Panc1 (cell line): ENCODE results near the gene ZNF730. TPM values are rescaled to one million over a fixed set of nuclear protein-coding genes. Genes with fewer than 3 reads are reported as not detected.

Experiments used
- ATAC-seq: fragments of 200-7000 bp; cut with Tn5 transposase; 2 replicates; pipeline ENCODE4 v1.9.1; 2020; ENCODE audit warnings: mild to moderate bottlenecking, moderate library complexity
- BruUV-seq: library from RNA; stranded (reverse); fragments of 400-500 nt; replicated peaks from 2 replicates; lab custom pipeline; 2021; lab: Mats Ljungman, UMichigan
- CTCF ChIA-PET: fragments of 300-600 bp; sonication (Branson Sonifier 250); formaldehyde crosslinking; loops from one replicate; lab custom pipeline; 2022; ENCODE audit warnings: antibody characterized with exemption; lab: Charles Lee
- POLR2A ChIA-PET: fragments of 300-600 bp; sonication (Branson Sonifier 250); formaldehyde crosslinking; loops from one replicate; lab custom pipeline; 2022; ENCODE audit warnings: antibody characterized with exemption; lab: Charles Lee
- DNase-seq: peaks from one replicate; pipeline ENCODE4 v3.0.0-alpha.2; 2010; ENCODE audit warnings: low read depth, low spot score
- H3K27ac ChIP-seq: 2 replicates; pipeline ENCODE4 v1.5.1; 2011; ENCODE audit warnings: mild to moderate bottlenecking, low read length, inconsistent platforms
- H3K27me3 ChIP-seq: fragments of 200-500 bp; sonication (Bioruptor generic); 2 replicates; pipeline ENCODE4 v1.6.0; 2014; ENCODE audit warnings: low read length, inconsistent platforms; ENCODE audit not compliant: control insufficient read depth, insufficient read depth
- H3K36me3 ChIP-seq: fragments of 200-500 bp; sonication (Bioruptor generic); 2 replicates; pipeline ENCODE4 v1.5.1; 2014; ENCODE audit warnings: inconsistent platforms, mild to moderate bottlenecking, low read length, moderate library complexity; ENCODE audit not compliant: control insufficient read depth, insufficient read depth
- H3K4me1 ChIP-seq: 2 replicates; pipeline ENCODE4 v1.5.1; 2011; ENCODE audit warnings: inconsistent platforms, mild to moderate bottlenecking, low read length, moderate library complexity; ENCODE audit not compliant: control insufficient read depth, insufficient read depth
- H3K4me3 ChIP-seq, 2 experiments: 2 replicates each; pipeline ENCODE4 v1.5.1; 2011 to 2012; ENCODE audit warnings: low read depth in 2 of 2, low read length in 2 of 2, mild to moderate bottlenecking in 2 of 2, inconsistent platforms in 1 of 2, moderate library complexity in 1 of 2
- H3K9me3 ChIP-seq: fragments of 200-500 bp; sonication (Bioruptor generic); 2 replicates; pipeline ENCODE4 v1.5.1; 2014; ENCODE audit warnings: low read depth, mild to moderate bottlenecking, inconsistent platforms, low read length, moderate library complexity; ENCODE audit not compliant: control insufficient read depth, insufficient read depth
- CTCF ChIP-seq: fragments of 450-650 bp; IDR thresholded peaks from 2 replicates; pipeline ENCODE4 v1.5.1; 2017; ENCODE audit warnings: mild to moderate bottlenecking
- POLR2AphosphoS5 ChIP-seq: IDR thresholded peaks from 2 replicates; pipeline ENCODE4 v1.6.1; 2012; ENCODE audit warnings: mild to moderate bottlenecking, low read depth, low read length, moderate library complexity
- SIN3A ChIP-seq: IDR thresholded peaks from 2 replicates; pipeline ENCODE4 v1.6.1; 2012; ENCODE audit warnings: low read depth, mild to moderate bottlenecking, low read length, moderate library complexity, borderline replicate concordance; ENCODE audit not compliant: insufficient read depth
- TCF7L2 ChIP-seq: IDR thresholded peaks from 2 replicates; pipeline ENCODE4 v1.6.1; 2011; ENCODE audit warnings: mild to moderate bottlenecking, low read depth, low read length, inconsistent platforms
- in situ Hi-C: cut with HindIII; loops from 2 replicates; pipeline ENCODE4 v1.10.0; 2016; ENCODE audit warnings: low sequenced_read_pairs, low pct_unique_long_range_greater_than_20kb
- intact Hi-C: fragments of 100-400 bp; cut with micrococcal nuclease; formaldehyde crosslinking; loops from one replicate; pipeline ENCODE4 v1.10.0; 2022; ENCODE audit not compliant: unreplicated experiment
- total RNA-seq: library from RNA; stranded (reverse); gene quantifications from one replicate; pipeline ENCODE4 v1.2.1, GENCODE V29; 2021; ENCODE audit not compliant: unreplicated experiment
- TF ChIP-seq, protein P1 (sequence below), 2 experiments: IDR thresholded peaks; 2 replicates each; pipeline ENCODE4 v1.6.1; 2011 to 2012; ENCODE audit warnings: low read depth in 2 of 2, control low read depth in 1 of 2, low read length in 1 of 2, mild to moderate bottlenecking in 1 of 2, moderate library complexity in 1 of 2; ENCODE audit not compliant: insufficient read depth in 1 of 2

Gene ZNF730
- total RNA-seq, 1 experiment from 2014 or later, result 0.08 TPM

DNA sequence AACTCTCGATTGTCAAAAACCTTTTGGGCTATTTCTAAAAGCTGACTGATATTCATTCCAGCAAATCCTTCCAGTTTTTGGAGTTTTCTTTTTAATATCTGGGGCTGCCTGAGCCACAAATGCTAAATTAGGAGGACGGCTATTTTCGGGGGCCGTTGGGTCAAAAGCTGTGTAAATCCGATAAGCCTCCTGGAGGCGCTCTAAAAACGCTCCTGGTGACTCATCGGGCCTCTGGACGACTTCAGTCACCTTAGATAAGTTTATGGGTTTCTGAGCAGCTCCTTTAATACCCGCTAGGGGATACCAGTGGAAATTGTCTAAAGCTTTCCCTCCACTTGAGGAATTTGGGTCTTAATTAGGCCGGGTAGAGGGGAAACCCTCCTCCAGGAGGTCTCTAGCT, 66.4 kb downstream of the ZNF730 start:
- ChIA-PET CTCF (no interaction called here), POLR2A (no interaction called here)
- BruUV-seq, result no TSS peak
- Histone ChIP-seq H3K4me1 (no peaks in the 10 kb centered on the region), H3K27me3 (no peaks in the 10 kb centered on the region), H3K36me3 (no peaks in the 10 kb centered on the region), H3K4me3 (no peak overlapping the region), H3K27ac (no peak overlapping the region), H3K9me3 (no peaks in the 10 kb centered on the region)
- in situ Hi-C loops (no loop called here), intact Hi-C loops (no loop called here)
- ATAC-seq, result no peak
- no peak for DNase-seq
- no peak for TF ChIP-seq SIN3A

DNA sequence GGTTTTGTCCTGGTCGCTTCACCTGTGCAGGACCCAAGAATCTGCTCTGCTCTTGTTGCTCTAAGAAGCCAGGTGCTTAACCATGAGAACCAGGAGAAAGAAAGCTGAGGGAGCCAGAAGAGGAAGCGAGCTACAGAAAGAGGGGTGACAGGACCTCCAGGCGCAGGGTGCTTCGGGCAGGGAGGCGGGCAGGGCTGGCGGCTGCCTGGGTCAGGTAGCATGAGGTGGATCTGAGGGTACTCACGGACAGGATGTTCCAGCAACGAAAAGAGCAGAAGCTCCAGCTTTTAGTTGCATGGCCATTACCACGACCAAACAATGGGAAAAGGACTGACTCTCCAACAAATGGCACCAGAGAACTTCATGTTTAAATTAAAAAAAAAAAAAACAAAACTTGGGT, 73.5 kb downstream of the ZNF730 start:
- Histone ChIP-seq H3K36me3 (no peaks in the 10 kb centered on the region), H3K27me3 (no peaks in the 10 kb centered on the region), H3K27ac (no peak overlapping the region), H3K9me3 (no peaks in the 10 kb centered on the region), H3K4me1 (no peaks in the 10 kb centered on the region), H3K4me3 (no peak overlapping the region)
- no peak for DNase-seq
- intact Hi-C loops (no loop called here), in situ Hi-C loops (no loop called here)
- ChIA-PET CTCF (no interaction called here), POLR2A (no interaction called here)
- no peak for TF ChIP-seq TCF7L2
- TF ChIP-seq POLR2AphosphoS5, result no peak
- TF ChIP-seq, protein P1, sequence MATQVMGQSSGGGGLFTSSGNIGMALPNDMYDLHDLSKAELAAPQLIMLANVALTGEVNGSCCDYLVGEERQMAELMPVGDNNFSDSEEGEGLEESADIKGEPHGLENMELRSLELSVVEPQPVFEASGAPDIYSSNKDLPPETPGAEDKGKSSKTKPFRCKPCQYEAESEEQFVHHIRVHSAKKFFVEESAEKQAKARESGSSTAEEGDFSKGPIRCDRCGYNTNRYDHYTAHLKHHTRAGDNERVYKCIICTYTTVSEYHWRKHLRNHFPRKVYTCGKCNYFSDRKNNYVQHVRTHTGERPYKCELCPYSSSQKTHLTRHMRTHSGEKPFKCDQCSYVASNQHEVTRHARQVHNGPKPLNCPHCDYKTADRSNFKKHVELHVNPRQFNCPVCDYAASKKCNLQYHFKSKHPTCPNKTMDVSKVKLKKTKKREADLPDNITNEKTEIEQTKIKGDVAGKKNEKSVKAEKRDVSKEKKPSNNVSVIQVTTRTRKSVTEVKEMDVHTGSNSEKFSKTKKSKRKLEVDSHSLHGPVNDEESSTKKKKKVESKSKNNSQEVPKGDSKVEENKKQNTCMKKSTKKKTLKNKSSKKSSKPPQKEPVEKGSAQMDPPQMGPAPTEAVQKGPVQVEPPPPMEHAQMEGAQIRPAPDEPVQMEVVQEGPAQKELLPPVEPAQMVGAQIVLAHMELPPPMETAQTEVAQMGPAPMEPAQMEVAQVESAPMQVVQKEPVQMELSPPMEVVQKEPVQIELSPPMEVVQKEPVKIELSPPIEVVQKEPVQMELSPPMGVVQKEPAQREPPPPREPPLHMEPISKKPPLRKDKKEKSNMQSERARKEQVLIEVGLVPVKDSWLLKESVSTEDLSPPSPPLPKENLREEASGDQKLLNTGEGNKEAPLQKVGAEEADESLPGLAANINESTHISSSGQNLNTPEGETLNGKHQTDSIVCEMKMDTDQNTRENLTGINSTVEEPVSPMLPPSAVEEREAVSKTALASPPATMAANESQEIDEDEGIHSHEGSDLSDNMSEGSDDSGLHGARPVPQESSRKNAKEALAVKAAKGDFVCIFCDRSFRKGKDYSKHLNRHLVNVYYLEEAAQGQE (IDR thresholded peaks at IDR 0.05; ENCODE audit: insufficient read depth in 1 of 2, low read depth in 2 of 2, low read length in 1 of 2), result no peak
- TF ChIP-seq SIN3A, result no peak
- no peak for TF ChIP-seq CTCF
- no TSS peak for BruUV-seq
- ATAC-seq, result no peak

Other genes with a start within 250 kb of the ZNF730 start
- gene ZNF728, start 113.8 kb upstream of the ZNF730 start, total RNA-seq, result not detected
- gene ZNF724, start 133.4 kb downstream of the ZNF730 start, total RNA-seq, result 11.0 TPM